Thyroid gland (tissue), 4 donors: ENCODE data around the gene TANC1.

Experiments
- POLR2A ChIP-seq, 2 donors: fragments of 450-650 bp; IDR thresholded peaks; one replicate each; pipeline ENCODE4 v1.6.1; 2017; ENCODE audit warnings: antibody characterized with exemption in 2 of 2, mild to moderate bottlenecking in 2 of 2, moderate library complexity in 1 of 2
- TF ChIP-seq, protein P1 (sequence below), 6 experiments: fragments of 200-600 bp in 3 of 6; fragments of 450-650 bp in 3 of 6; sonication (generic) in 3 of 6; IDR thresholded peaks; one replicate each; pipeline ENCODE4 v1.5.1; 2016 to 2019; ENCODE audit warnings: antibody characterized with exemption in 6 of 6, mild to moderate bottlenecking in 2 of 6, inconsistent platforms in 1 of 6, moderate library complexity in 1 of 6

DNA sequence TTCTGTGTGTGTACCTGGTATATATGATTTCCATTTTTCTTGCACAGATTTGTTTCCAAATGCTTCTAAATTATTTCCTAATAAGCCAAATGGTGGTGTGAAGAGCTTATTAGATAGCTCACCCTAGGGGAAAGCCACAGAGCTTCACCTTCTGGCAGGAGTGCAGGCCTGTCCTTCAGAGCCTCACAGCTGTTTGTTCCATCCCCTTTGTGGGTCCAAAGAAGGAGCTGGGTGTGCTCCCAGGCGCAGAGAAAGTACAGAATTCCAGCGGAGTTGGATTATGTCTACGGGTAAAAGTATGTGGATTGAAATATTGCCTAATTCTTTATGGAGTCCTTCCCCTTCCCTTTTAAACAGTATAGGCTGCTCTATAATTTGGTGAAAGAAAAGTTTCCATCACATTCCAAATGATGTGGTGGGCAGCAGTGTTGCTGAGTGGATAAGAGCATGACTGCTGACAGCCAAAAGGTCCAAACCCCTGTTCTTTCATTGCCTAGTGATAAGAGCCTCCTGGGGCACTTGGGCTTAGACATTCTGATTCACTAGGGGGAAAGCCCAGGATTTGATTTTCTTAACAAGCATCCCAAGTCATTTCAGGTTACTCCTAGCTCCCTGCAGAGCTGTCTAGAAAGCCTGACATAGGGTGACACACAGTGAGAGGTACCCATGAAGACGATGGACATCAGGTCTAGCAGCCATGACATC, 231.5 kb downstream of the TANC1 start:
- TF ChIP-seq, protein P1, sequence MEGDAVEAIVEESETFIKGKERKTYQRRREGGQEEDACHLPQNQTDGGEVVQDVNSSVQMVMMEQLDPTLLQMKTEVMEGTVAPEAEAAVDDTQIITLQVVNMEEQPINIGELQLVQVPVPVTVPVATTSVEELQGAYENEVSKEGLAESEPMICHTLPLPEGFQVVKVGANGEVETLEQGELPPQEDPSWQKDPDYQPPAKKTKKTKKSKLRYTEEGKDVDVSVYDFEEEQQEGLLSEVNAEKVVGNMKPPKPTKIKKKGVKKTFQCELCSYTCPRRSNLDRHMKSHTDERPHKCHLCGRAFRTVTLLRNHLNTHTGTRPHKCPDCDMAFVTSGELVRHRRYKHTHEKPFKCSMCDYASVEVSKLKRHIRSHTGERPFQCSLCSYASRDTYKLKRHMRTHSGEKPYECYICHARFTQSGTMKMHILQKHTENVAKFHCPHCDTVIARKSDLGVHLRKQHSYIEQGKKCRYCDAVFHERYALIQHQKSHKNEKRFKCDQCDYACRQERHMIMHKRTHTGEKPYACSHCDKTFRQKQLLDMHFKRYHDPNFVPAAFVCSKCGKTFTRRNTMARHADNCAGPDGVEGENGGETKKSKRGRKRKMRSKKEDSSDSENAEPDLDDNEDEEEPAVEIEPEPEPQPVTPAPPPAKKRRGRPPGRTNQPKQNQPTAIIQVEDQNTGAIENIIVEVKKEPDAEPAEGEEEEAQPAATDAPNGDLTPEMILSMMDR (IDR thresholded peaks at IDR 0.05): no peak
- TF ChIP-seq POLR2A (IDR thresholded peaks at IDR 0.05): no peak
